Measurements from ENCODE around the gene RPS8.
"Not testable (repeated sequence)": the region's sequence is repeated elsewhere in the genome, so short reads cannot be mapped to it uniquely, and the experiment has no call there.

Gene RPS8

GRCh38 chr1:44803062-44803311 is 27.6 kb downstream of the RPS8 start:
- no peak for DNase-seq (ENCODE audit: low spot score)

- no peak for DNase-seq (ENCODE audit: low spot score)
Observed at GRCh38 chr1:44803312-44804095, 28.2 kb downstream of the RPS8 start.

GRCh38 chr1:44805311-44806024 is 30.1 kb downstream of the RPS8 start:
- DNase-seq (ENCODE audit: low spot score) = no peak

- no peak for DNase-seq (ENCODE audit: low spot score)
Observed at GRCh38 chr1:44806025-44806703, 30.8 kb downstream of the RPS8 start.

- DNase-seq (ENCODE audit: low spot score) = no peak
Observed at GRCh38 chr1:44806704-44807363, 31.5 kb downstream of the RPS8 start, which contains the start of gene DYNLT4. Gene DYNLT4, minus strand, starts transcription at chr1:44807351. Its CDS starts 683 bp downstream, at chr1:44806668.

GRCh38 chr1:44807364-44808062 is 32.2 kb downstream of the RPS8 start:
- peak; percentile 93 for DNase-seq (ENCODE audit: low spot score)

GRCh38 chr1:44808063-44808937 is 33.0 kb downstream of the RPS8 start, which contains the start of gene BTBD19:
Gene BTBD19, plus strand, starts transcription at chr1:44808523. Its CDS starts 298 bp downstream, at chr1:44808821.
- peak; percentile 93 for DNase-seq (ENCODE audit: low spot score)

- DNase-seq (ENCODE audit: low spot score) = peak; percentile 50
Observed at GRCh38 chr1:44808938-44809917, 33.9 kb downstream of the RPS8 start.

- peak; percentile 11 for DNase-seq (ENCODE audit: low spot score)
Observed at GRCh38 chr1:44810101-44810761, 34.9 kb downstream of the RPS8 start.

GRCh38 chr1:44810762-44811105 is 35.4 kb downstream of the RPS8 start:
- DNase-seq (ENCODE audit: low spot score) = not testable (repeated sequence)

- DNase-seq (ENCODE audit: low spot score) = no peak
Observed at GRCh38 chr1:44811234-44811633, 35.9 kb downstream of the RPS8 start.

GRCh38 chr1:44812822-44813543 is 37.6 kb downstream of the RPS8 start:
- DNase-seq (ENCODE audit: low spot score) = no peak

- not testable (repeated sequence) for DNase-seq (ENCODE audit: low spot score)
Observed at GRCh38 chr1:44815926-44816325, 40.6 kb downstream of the RPS8 start.

GRCh38 chr1:44817307-44817706 is 42.0 kb downstream of the RPS8 start:
- no peak for DNase-seq (ENCODE audit: low spot score)

GRCh38 chr1:44817771-44818495 is 42.6 kb downstream of the RPS8 start:
- DNase-seq (ENCODE audit: low spot score) = no peak

- DNase-seq (ENCODE audit: low spot score) = no peak
Observed at GRCh38 chr1:44819196-44819607, 43.9 kb downstream of the RPS8 start.

GRCh38 chr1:44819608-44820327 is 44.4 kb downstream of the RPS8 start:
- peak; percentile 85 for DNase-seq (ENCODE audit: low spot score)
